ENCODE data around the gene UXS1.

DNA sequence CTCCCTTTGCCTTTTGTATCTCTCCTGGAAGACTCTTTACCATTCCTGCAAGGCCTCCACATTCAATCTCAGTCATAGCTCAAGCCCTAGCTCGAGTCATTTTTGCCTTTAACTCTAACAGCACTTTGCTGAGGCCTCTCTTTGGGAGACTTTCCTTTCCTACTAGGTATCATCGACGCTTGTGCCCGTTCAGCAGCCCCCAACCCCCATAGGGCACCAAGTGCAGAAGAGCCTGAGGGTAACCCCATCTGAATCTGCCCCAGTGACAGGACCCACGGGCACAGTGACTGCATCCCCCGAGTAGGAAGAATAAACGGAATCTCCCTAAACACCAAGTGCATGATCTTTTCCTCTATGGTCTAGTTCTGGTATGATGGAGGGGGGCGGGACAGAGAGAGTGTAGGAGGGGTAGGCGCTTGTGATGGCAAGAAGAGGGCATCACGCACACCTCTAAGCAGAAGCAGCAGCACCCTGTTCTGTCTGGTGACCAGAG, 66.3 kb downstream of the UXS1 start:
- TF ChIP-seq, protein P1, sequence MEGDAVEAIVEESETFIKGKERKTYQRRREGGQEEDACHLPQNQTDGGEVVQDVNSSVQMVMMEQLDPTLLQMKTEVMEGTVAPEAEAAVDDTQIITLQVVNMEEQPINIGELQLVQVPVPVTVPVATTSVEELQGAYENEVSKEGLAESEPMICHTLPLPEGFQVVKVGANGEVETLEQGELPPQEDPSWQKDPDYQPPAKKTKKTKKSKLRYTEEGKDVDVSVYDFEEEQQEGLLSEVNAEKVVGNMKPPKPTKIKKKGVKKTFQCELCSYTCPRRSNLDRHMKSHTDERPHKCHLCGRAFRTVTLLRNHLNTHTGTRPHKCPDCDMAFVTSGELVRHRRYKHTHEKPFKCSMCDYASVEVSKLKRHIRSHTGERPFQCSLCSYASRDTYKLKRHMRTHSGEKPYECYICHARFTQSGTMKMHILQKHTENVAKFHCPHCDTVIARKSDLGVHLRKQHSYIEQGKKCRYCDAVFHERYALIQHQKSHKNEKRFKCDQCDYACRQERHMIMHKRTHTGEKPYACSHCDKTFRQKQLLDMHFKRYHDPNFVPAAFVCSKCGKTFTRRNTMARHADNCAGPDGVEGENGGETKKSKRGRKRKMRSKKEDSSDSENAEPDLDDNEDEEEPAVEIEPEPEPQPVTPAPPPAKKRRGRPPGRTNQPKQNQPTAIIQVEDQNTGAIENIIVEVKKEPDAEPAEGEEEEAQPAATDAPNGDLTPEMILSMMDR (IDR thresholded peaks at IDR 0.05): no peak
- TF ChIP-seq POLR2A (IDR thresholded peaks at IDR 0.05) (no peak), EP300 (IDR thresholded peaks at IDR 0.05; ENCODE audit: low read depth) (no peak)

Measured in transverse colon (tissue), 3 donors.